Omental fat pad (tissue), 4 donors: ENCODE results near the gene MOSPD3. TPM values are rescaled to one million over a fixed set of nuclear protein-coding genes. Genes with fewer than 3 reads are reported as not detected.

Source experiments
- ATAC-seq: fragments of 150-250 bp; one replicate; pipeline ENCODE4 v1.9.1; 2016; ENCODE audit warnings: mild to moderate bottlenecking, moderate library complexity; ENCODE audit not compliant: low FRiP score
- DNase-seq: peaks from one replicate; pipeline ENCODE4 v3.0.0-alpha.2; 2019; ENCODE audit warnings: low spot score
- total RNA-seq, 4 donors: library from RNA; depleted of rRNA; stranded (reverse); fragments of >200 nt; gene quantifications; one replicate each; pipeline ENCODE4 v1.1.0, GENCODE V29; 2016
- TF ChIP-seq, protein P1 (sequence below), 3 donors: fragments of 450-650 bp; IDR thresholded peaks; one replicate each; pipeline ENCODE4 v1.5.1; 2016 to 2017; ENCODE audit warnings: antibody characterized with exemption in 3 of 3, mild to moderate bottlenecking in 3 of 3, moderate library complexity in 2 of 3

MOSPD3 gene
- total RNA-seq, 4 donors from 2014 or later: 5.4 to 8.9 (median 7.2) TPM

DNA sequence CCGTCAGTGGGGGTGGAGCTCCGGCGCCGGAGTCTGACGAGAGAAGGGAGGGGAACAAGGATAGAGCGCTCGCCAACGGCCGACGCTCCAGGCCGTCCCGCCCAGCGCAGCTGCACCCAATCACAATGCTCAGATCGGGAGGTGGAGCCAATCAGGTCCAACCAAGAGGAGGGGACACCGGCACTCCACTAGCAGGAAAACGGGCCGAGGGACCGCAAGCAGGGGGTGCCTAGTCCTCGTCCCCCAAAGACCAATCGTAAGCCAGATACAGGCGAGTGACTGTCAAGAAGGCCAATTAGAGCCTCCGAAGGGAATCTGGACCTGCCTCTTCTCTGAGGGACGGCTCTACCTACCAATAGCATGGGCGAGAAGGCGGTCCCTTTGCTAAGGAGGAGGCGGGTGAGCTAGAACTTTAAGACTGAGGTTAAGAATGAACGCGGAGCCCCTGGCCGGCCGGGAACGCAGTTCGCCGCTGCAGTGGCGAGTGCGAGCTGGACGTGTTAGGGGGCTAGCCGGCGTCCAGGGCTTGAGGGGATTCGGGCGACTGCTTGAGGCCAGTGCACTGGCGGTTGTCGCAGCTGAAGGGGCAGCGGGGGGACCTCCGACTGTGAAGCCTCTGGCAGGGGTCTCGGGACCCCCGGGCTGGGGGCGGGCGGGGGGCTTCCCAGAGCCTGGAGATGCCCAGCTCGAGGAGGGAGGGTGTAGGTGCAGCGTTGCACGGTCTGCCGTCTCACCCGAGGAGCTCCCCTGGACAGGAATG is 25.9 kb upstream of the MOSPD3 start, which contains the start of gene FBXO24:
Gene FBXO24, plus strand, starts transcription at position 63 of the 760 bp plus-strand sequence. Its CDS starts 298 bp downstream, at position 361.
- TF ChIP-seq, protein P1, sequence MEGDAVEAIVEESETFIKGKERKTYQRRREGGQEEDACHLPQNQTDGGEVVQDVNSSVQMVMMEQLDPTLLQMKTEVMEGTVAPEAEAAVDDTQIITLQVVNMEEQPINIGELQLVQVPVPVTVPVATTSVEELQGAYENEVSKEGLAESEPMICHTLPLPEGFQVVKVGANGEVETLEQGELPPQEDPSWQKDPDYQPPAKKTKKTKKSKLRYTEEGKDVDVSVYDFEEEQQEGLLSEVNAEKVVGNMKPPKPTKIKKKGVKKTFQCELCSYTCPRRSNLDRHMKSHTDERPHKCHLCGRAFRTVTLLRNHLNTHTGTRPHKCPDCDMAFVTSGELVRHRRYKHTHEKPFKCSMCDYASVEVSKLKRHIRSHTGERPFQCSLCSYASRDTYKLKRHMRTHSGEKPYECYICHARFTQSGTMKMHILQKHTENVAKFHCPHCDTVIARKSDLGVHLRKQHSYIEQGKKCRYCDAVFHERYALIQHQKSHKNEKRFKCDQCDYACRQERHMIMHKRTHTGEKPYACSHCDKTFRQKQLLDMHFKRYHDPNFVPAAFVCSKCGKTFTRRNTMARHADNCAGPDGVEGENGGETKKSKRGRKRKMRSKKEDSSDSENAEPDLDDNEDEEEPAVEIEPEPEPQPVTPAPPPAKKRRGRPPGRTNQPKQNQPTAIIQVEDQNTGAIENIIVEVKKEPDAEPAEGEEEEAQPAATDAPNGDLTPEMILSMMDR (IDR thresholded peaks at IDR 0.05): peak in 1 of 3 donors; percentile 1
- ATAC-seq (peak; percentile 96), DNase-seq (peak; percentile 96)

DNA sequence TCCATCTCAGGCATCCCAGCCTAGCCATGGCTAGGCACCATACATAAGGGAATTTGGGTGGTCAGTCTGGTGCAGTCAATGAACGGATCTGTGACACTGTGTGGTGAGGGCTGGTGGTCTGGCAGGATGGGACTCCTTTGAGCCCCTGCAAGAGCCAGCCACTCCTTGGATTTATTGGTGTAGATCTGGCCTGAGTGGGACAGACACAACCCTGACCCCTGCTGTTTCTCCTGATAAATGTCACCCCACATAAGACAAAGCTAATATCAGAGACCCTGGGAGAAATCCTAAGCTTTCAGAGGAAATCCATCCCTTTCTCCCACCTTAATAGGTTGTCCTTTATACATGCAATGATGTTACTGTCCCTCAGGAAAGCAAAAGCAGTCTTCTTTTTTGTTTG is 23.9 kb upstream of the MOSPD3 start:
- DNase-seq (no peak), ATAC-seq (no peak)
- TF ChIP-seq, protein P1 (IDR thresholded peaks at IDR 0.05): no peak

DNA sequence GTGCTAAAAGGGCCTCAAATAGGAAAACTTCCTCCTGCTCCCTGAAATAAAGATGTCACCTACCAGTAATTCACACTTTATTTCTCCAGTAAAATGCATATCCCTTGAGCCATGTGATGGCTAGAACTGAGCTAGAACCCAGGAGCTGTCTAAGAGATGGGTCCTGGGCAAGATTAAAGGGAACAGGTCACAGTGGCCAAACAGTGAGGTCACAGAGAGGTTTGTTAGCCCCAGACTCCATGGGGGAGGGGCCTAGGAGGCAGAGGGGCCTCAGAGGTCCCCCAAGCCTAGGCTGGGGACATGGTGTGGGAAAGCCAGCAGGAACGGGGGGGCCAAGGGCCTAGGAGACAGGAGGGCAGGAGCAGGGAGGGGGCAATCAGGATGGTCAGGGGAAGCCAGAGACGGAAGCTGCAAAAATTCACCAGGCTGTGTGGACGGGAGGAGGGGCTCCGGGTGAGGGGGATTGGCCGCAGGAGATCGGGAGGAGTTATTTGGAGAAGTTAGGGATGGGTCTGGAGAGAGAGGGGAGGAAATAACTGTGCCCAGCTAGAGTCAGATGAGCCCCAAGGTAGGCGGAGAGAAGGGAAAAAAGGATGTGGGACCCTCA is 22.9 kb upstream of the MOSPD3 start:
- DNase-seq (no peak), ATAC-seq (no peak)
- TF ChIP-seq, protein P1 (IDR thresholded peaks at IDR 0.05): no peak

DNA sequence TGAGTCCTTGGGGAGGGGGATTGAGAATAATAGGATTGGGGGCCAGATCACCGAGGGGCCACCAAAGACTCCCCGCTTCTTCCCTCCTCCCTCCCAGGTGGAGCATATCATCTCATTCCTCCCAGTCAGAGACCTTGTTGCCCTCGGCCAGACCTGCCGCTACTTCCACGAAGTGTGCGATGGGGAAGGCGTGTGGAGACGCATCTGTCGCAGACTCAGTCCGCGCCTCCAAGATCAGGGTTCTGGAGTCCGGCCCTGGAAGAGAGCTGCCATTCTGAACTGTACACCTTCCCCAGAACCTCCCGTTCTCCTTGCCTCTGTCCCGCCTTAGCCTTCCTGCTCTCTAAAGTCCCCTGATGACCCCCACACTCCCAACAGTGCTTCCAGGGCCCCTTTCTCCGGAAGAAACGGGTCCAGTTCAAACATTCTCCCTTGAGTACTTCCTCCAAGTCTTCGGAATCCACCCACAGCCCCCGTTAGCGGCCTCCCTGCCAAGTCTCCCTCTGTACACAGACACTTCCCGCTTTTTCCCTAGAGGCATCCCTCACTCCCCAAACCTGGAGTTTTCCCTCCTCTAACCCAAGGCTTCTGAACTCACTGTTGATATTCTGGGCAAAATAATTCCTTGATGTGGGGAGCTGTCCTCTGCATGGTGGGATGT is 22.1 kb upstream of the MOSPD3 start:
- no peak for ATAC-seq
- DNase-seq: no peak
- TF ChIP-seq, protein P1 (IDR thresholded peaks at IDR 0.05): no peak

DNA sequence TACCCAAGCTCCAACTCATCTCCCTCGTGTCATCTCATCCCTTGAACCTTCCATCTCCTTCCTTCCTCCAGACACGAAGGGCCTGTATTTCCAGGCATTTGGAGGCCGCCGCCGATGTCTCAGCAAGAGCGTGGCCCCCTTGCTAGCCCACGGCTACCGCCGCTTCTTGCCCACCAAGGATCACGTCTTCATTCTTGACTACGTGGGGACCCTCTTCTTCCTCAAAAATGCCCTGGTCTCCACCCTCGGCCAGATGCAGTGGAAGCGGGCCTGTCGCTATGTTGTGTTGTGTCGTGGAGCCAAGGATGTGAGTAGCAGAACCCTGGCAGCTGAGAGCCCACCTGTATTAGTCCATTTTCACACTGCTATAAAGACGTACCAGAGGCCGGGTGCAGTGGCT is 20.7 kb upstream of the MOSPD3 start:
- DNase-seq (no peak), ATAC-seq (no peak)
- TF ChIP-seq, protein P1 (IDR thresholded peaks at IDR 0.05): no peak

DNA sequence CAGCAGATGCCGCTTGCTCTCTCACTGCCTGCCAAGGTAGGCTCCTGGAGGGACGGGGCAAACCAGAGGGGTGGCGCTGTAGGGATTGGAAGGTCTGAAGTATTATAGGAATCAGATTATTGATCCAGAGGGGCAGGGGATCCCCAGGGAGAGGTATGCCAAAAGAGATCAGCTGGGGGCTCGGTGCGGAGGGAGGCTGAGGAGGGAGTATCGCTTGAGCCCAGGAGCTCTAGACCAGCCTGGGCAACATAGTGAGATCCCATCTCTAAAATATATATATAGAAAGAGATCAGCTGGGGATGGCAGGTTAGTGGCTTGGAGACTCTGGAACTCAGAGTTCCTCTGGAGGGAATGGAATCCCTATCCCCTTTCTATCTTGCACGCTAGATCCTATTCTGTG is 17.2 kb upstream of the MOSPD3 start:
- TF ChIP-seq, protein P1 (IDR thresholded peaks at IDR 0.05): no peak
- DNase-seq: no peak
- ATAC-seq: no peak
